ENCODE measurements around the gene MS4A7.

GRCh38 chr11:60394666-60395380, 16.5 kb downstream of the MS4A7 start:
- no peak for TF ChIP-seq POLR2A (IDR thresholded peaks at IDR 0.05)
- TF ChIP-seq CTCF (IDR thresholded peaks at IDR 0.05 in 8 of 11, conservative IDR thresholded peaks at IDR 0.05 in 3 of 11): no peak

Measured in spleen (tissue), 7 donors.